SJCRH30 (cell line): ENCODE data around the gene SPATS2L. TPM values are rescaled to one million over a fixed set of nuclear protein-coding genes. Genes with fewer than 3 reads are reported as not detected.

Source experiments
- DNase-seq, 2 experiments: peaks; one replicate each; pipeline ENCODE4 v3.0.0-alpha.2; 2015 to 2020
- H3K27ac ChIP-seq: fragments of 250-450 bp; sonication (Bioruptor Pico); 2 replicates; pipeline ENCODE4 v1.5.1; 2020; ENCODE audit warnings: mild to moderate bottlenecking, moderate library complexity
- H3K27me3 ChIP-seq: fragments of 250-450 bp; sonication (Bioruptor Pico); 2 replicates; pipeline ENCODE4 v1.5.1; 2020; ENCODE audit warnings: mild to moderate bottlenecking, moderate library complexity
- H3K36me3 ChIP-seq: fragments of 250-450 bp; sonication (Bioruptor Pico); 2 replicates; pipeline ENCODE4 v1.5.1; 2020; ENCODE audit warnings: mild to moderate bottlenecking, moderate library complexity
- H3K4me1 ChIP-seq: fragments of 250-450 bp; sonication (Bioruptor Pico); 2 replicates; pipeline ENCODE4 v1.5.1; 2020; ENCODE audit warnings: mild to moderate bottlenecking, moderate library complexity
- H3K4me3 ChIP-seq: fragments of 250-450 bp; sonication (Bioruptor Pico); 2 replicates; pipeline ENCODE4 v1.5.1; 2020; ENCODE audit warnings: mild to moderate bottlenecking, moderate library complexity
- H3K9me3 ChIP-seq: fragments of 250-450 bp; sonication (Bioruptor Pico); replicated peaks from 2 replicates; pipeline ENCODE4 v1.5.1; 2020; ENCODE audit warnings: mild to moderate bottlenecking, moderate library complexity
- total RNA-seq: library from RNA; depleted of rRNA; stranded (reverse); fragments of >200 nt; shearing (Covaris generic); gene quantifications from 2 replicates; pipeline ENCODE4 v1.2.3, GENCODE V29; 2014

The SPATS2L gene
- total RNA-seq, 1 experiment from 2014 or later, result 339 TPM

- Histone ChIP-seq H3K9me3 (no peaks in the 10 kb centered on the region), H3K27ac (no peak overlapping the region), H3K4me3 (no peak overlapping the region), H3K27me3 (no peaks in the 10 kb centered on the region), H3K36me3 (peaks cover 33% of the 10 kb centered on the region), H3K4me1 (peaks cover 6% of the 10 kb centered on the region; the same call in 1 of the 2 replicates)
- no peak for DNase-seq
Observed at GRCh38 chr2:200484934-200485333, 178.4 kb downstream of the SPATS2L start.

DNA sequence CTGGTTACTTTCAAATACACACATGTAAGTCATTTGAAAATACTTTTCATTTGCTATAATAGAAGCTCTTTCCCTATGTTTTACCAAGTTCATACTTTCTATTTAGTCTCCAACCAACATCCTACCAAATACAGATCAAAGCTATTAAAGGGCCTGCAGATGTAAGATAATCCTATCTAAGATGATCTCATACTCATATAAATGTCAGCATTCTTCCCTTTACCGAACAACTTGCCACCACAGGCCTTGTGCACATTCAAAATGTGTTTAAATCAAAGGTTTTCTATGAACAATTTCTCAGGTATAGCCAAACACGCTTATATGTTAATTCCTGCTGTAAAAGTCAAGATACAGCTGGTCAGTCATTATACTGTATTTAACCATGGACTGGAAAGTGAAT, 180.0 kb downstream of the SPATS2L start:
- DNase-seq, result no peak
- H3K36me3 ChIP-seq, result peaks cover 28% of the 10 kb centered on the region
- H3K27ac ChIP-seq, result no peak overlapping the region
- no peaks in the 10 kb centered on the region for H3K27me3 ChIP-seq
- H3K4me1 ChIP-seq, result peaks cover 6% of the 10 kb centered on the region; the same call in 1 of the 2 replicates
- no peak overlapping the region for H3K4me3 ChIP-seq
- no peaks in the 10 kb centered on the region for H3K9me3 ChIP-seq

GRCh38 chr2:200488169-200488568, 181.7 kb downstream of the SPATS2L start:
- Histone ChIP-seq H3K4me1 (peaks cover 6% of the 10 kb centered on the region; the same call in 1 of the 2 replicates), H3K9me3 (no peaks in the 10 kb centered on the region), H3K27me3 (no peaks in the 10 kb centered on the region), H3K27ac (no peak overlapping the region), H3K4me3 (no peak overlapping the region), H3K36me3 (peaks cover 17% of the 10 kb centered on the region)
- no peak for DNase-seq

GRCh38 chr2:200490001-200490400, 183.5 kb downstream of the SPATS2L start:
- no peak overlapping the region for H3K4me3 ChIP-seq
- peaks cover 6% of the 10 kb centered on the region; the same call in 1 of the 2 replicates for H3K4me1 ChIP-seq
- no peak for DNase-seq
- no peaks in the 10 kb centered on the region for H3K9me3 ChIP-seq
- no peaks in the 10 kb centered on the region for H3K27me3 ChIP-seq
- no peak overlapping the region for H3K27ac ChIP-seq
- H3K36me3 ChIP-seq, result peaks cover 10% of the 10 kb centered on the region

- Histone ChIP-seq H3K4me3 (no peak overlapping the region), H3K27ac (no peak overlapping the region), H3K36me3 (peaks cover 10% of the 10 kb centered on the region), H3K27me3 (no peaks in the 10 kb centered on the region), H3K4me1 (no peaks in the 10 kb centered on the region), H3K9me3 (no peaks in the 10 kb centered on the region)
- no peak for DNase-seq
Observed at GRCh38 chr2:200492656-200493055, 186.2 kb downstream of the SPATS2L start.

GRCh38 chr2:200494048-200494447, 187.6 kb downstream of the SPATS2L start:
- no peaks in the 10 kb centered on the region for H3K27me3 ChIP-seq
- no peaks in the 10 kb centered on the region for H3K4me1 ChIP-seq
- H3K27ac ChIP-seq, result no peak overlapping the region
- no peak for DNase-seq
- H3K9me3 ChIP-seq, result no peaks in the 10 kb centered on the region
- H3K36me3 ChIP-seq, result peaks cover 5% of the 10 kb centered on the region; the same call in 1 of the 2 replicates
- H3K4me3 ChIP-seq, result no peak overlapping the region

DNA sequence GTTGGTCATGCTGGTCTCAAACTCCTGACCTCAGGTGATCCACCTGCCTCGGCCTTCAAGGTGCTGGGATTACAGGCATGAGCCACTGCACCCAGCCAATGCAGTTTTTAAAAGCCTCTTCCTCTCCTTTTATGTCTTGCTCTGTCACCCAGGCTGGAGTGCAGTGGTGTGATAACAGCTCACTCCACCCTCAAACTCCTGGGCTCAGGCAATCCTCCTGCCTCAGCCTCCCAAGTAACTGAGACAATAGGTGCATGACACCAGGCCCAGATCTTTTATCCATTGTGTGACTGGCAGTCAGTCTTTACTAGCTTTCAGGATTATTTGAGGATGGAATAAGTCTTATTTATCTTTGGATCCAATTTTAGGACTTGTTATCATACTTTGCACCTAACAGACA, 190.2 kb downstream of the SPATS2L start:
- H3K27ac ChIP-seq, result no peak overlapping the region
- H3K27me3 ChIP-seq, result no peaks in the 10 kb centered on the region
- H3K9me3 ChIP-seq, result no peaks in the 10 kb centered on the region
- no peaks in the 10 kb centered on the region for H3K4me1 ChIP-seq
- no peaks in the 10 kb centered on the region for H3K36me3 ChIP-seq
- H3K4me3 ChIP-seq, result no peak overlapping the region
- no peak for DNase-seq

DNA sequence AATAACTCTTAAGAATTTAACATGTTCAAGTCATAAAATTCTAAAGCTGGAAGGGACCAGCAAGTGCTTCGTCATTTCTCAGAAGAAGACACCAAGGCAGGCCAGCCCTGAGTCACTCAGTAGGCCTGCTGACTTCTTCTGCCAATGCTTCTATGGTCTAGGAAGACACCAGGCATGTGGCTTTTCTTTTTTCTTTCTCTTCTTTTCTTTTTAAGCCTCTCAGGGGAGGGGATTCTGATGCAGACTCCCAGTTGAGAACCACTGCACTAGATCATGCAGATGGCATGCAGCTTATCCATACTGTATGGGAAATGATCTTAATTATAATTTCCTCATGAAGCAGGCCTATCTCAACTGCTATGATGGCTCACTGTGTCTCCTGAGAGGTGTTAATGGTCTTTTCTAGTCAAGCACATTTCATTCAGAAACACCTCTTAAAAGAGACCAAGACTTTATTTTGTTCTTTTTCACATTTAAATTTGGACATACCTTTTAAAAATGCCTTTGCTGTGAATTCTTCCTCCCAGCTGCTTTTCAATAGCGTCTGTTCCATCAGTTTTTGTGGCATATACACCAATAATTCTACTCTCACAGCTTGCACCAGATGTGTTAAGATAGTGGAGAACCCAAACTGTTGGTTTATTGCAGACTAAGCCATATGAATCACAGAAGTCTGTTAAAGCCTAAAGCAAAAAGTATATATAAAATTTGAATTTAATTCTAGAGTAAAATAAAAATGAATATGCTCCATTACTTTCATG, 192.1 kb downstream of the SPATS2L start:
- H3K4me3 ChIP-seq, result no peak overlapping the region
- no peak for DNase-seq

GRCh38 chr2:200502196-200502595, 195.7 kb downstream of the SPATS2L start:
- Histone ChIP-seq H3K4me1 (no peaks in the 10 kb centered on the region), H3K36me3 (no peaks in the 10 kb centered on the region), H3K4me3 (no peak overlapping the region), H3K27me3 (no peaks in the 10 kb centered on the region), H3K27ac (no peak overlapping the region), H3K9me3 (no peaks in the 10 kb centered on the region)
- DNase-seq, result no peak

More for the DNA sequence above, 192.1 kb downstream of the SPATS2L start:
- H3K27me3 ChIP-seq, result no peaks in the 10 kb centered on the region
- H3K27ac ChIP-seq, result no peak overlapping the region
- no peaks in the 10 kb centered on the region for H3K4me1 ChIP-seq
- H3K9me3 ChIP-seq, result no peaks in the 10 kb centered on the region
- no peaks in the 10 kb centered on the region for H3K36me3 ChIP-seq

DNA sequence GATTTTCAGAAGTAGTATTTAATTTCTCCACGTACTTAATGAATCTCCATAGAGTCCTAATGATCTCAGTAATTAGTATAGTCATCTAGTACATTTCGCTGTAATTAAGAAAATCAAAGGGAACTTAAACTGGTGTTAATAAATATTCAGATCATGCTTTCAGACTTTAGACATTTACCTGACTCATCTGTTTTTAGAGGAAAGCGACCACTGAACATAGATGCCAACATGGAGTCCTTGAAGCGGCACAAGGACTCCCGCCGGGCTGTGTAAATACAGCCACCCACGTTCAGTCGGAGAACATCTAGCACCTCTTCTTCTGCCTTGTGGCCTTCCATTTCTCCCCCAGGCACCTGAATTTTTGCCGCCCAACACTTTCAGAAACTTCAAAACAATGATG, 200.2 kb downstream of the SPATS2L start:
- H3K27me3 ChIP-seq, result no peaks in the 10 kb centered on the region
- no peaks in the 10 kb centered on the region for H3K36me3 ChIP-seq
- DNase-seq, result no peak
- no peaks in the 10 kb centered on the region for H3K4me1 ChIP-seq
- no peak overlapping the region for H3K4me3 ChIP-seq
- H3K9me3 ChIP-seq, result no peaks in the 10 kb centered on the region
- H3K27ac ChIP-seq, result no peak overlapping the region

- H3K36me3 ChIP-seq, result no peaks in the 10 kb centered on the region
- DNase-seq, result no peak
Observed at GRCh38 chr2:200507179-200507578, 200.7 kb downstream of the SPATS2L start.

GRCh38 chr2:200509235-200509611, 202.7 kb downstream of the SPATS2L start:
- Histone ChIP-seq H3K36me3 (no peaks in the 10 kb centered on the region), H3K27ac (peak overlapping the region; percentile 79), H3K4me3 (peak overlapping the region; percentile 75), H3K9me3 (no peaks in the 10 kb centered on the region), H3K4me1 (no peaks in the 10 kb centered on the region), H3K27me3 (no peaks in the 10 kb centered on the region)
- peak; percentile 15 to 36 for DNase-seq

More at GRCh38 chr2:200507179-200507578, 200.7 kb downstream of the SPATS2L start:
- Histone ChIP-seq H3K9me3 (no peaks in the 10 kb centered on the region), H3K27ac (no peak overlapping the region), H3K4me1 (no peaks in the 10 kb centered on the region), H3K27me3 (no peaks in the 10 kb centered on the region), H3K4me3 (no peak overlapping the region)

GRCh38 chr2:200509612-200510433, 203.3 kb downstream of the SPATS2L start, which contains the start of gene KCTD18:
Gene KCTD18 (minus strand): TSS chr2:200510068. CDS start chr2:200507016, 3,052 bp downstream.
- DNase-seq, result peak; percentile 92 to 93
- Histone ChIP-seq H3K36me3 (no peaks in the 10 kb centered on the region), H3K9me3 (no peaks in the 10 kb centered on the region), H3K27me3 (no peaks in the 10 kb centered on the region), H3K4me3 (peak within 1 kb of the TSS; percentile 75), H3K4me1 (no peaks in the 10 kb centered on the region), H3K27ac (peak within 1 kb of the TSS; percentile 79)

- Histone ChIP-seq H3K27ac (no peak overlapping the region), H3K4me3 (no peak overlapping the region), H3K9me3 (0 out of 2 replicates have a peak, but pooled peaks cover 5% of the 10 kb centered on the region), H3K36me3 (no peaks in the 10 kb centered on the region), H3K27me3 (no peaks in the 10 kb centered on the region), H3K4me1 (no peaks in the 10 kb centered on the region)
- DNase-seq, result no peak
Observed at GRCh38 chr2:200515155-200515554, 208.7 kb downstream of the SPATS2L start.

- H3K4me1 ChIP-seq, result peaks cover 9% of the 10 kb centered on the region
- H3K36me3 ChIP-seq, result no peaks in the 10 kb centered on the region
- DNase-seq, result no peak
- no peak overlapping the region for H3K4me3 ChIP-seq
- no peaks in the 10 kb centered on the region for H3K27me3 ChIP-seq
- H3K9me3 ChIP-seq, result no peaks in the 10 kb centered on the region
- no peak overlapping the region for H3K27ac ChIP-seq
Observed at GRCh38 chr2:200523158-200523557, 216.7 kb downstream of the SPATS2L start.
